GM10266 (cell line): Measurements from ENCODE around the gene ATG14.

Source experiments
- DNase-seq: peaks from one replicate; pipeline ENCODE4 v3.0.0; 2012; ENCODE audit errors: extremely low spot score
- CTCF ChIP-seq: IDR thresholded peaks from 2 replicates; pipeline ENCODE4 v1.5.1; 2012; ENCODE audit warnings: mild to moderate bottlenecking, low read depth; ENCODE audit not compliant: control insufficient read depth, insufficient read depth; ENCODE audit errors: missing control alignments

ATG14 gene

GRCh38 chr14:55404173-55404854, 7.3 kb downstream of the ATG14 start:
- no peak for DNase-seq
- no peak for TF ChIP-seq CTCF

GRCh38 chr14:55401751-55402150, 9.9 kb downstream of the ATG14 start:
- TF ChIP-seq CTCF = no peak
- DNase-seq = no peak

GRCh38 chr14:55399852-55400251, 11.8 kb downstream of the ATG14 start:
- DNase-seq = no peak
- TF ChIP-seq CTCF = no peak

GRCh38 chr14:55399183-55399582, 12.4 kb downstream of the ATG14 start:
- no peak for DNase-seq
- no peak for TF ChIP-seq CTCF

GRCh38 chr14:55398679-55399078, 13.0 kb downstream of the ATG14 start:
- TF ChIP-seq CTCF = no peak
- no peak for DNase-seq

- DNase-seq = no peak
- TF ChIP-seq CTCF = no peak
Observed at GRCh38 chr14:55389330-55389729, 22.3 kb downstream of the ATG14 start.

- no peak for TF ChIP-seq CTCF
- no peak for DNase-seq
Observed at GRCh38 chr14:55388160-55388559, 23.5 kb downstream of the ATG14 start.
